SHP77 treated with DMSO at 0.1 percent for 48 hours (cell line): ENCODE data around the gene MC4R.

Source experiments
- DNase-seq: peaks from one replicate; lab custom pipeline; 2025; lab: John Stamatoyannopoulos, UW

The MC4R gene

GRCh38 chr18:60327880-60328279 is 44.7 kb downstream of the MC4R start:
- DNase-seq, result no peak

GRCh38 chr18:60322591-60322990 is 50.0 kb downstream of the MC4R start:
- no peak for DNase-seq
